Hematopoietic multipotent progenitor cell treated with erythropoietin and hydrocortisone succinate and interleukin-3 and kit ligand, for 17 days (in vitro differentiated cells): ENCODE results near the gene MSANTD7.

ENCODE experiments used
- DNase-seq: peaks from one replicate; pipeline ENCODE4 v3.0.0-alpha.2; 2015; ENCODE audit warnings: low spot score

MSANTD7 gene

GRCh38 chr10:14884082-14884481 is 46.0 kb downstream of the MSANTD7 start:
- DNase-seq = no peak
